A673 (cell line): ENCODE data around the gene DVL3. TPM values are rescaled to one million over a fixed set of nuclear protein-coding genes. Genes with fewer than 3 reads are reported as not detected.

Experiments used
- BruUV-seq: library from RNA; stranded (reverse); fragments of 400-500 nt; replicated peaks from 2 replicates; lab custom pipeline; 2021; lab: Mats Ljungman, UMichigan
- CTCF ChIA-PET: fragments of 300-600 bp; sonication (Branson Sonifier 250); formaldehyde crosslinking; loops from one replicate; lab custom pipeline; 2022; ENCODE audit warnings: antibody characterized with exemption; lab: Charles Lee
- POLR2A ChIA-PET: fragments of 300-600 bp; sonication (Branson Sonifier 250); formaldehyde crosslinking; loops from one replicate; lab custom pipeline; 2022; ENCODE audit warnings: antibody characterized with exemption; ENCODE audit not compliant: low non-redundant PET; lab: Charles Lee
- DNase-seq: peaks from one replicate; pipeline ENCODE4 v3.0.0-alpha.2; 2015; ENCODE audit warnings: low spot score
- H3K27ac ChIP-seq: fragments of 200-600 bp; sonication (generic); 2 replicates; pipeline ENCODE4 v1.5.1; 2016; ENCODE audit warnings: mixed run types, low read depth, mild to moderate bottlenecking, mixed read lengths, antibody characterized with exemption, low read length; ENCODE audit not compliant: poor library complexity, severe bottlenecking
- H3K27me3 ChIP-seq: fragments of 200-600 bp; sonication (generic); replicated peaks from 2 replicates; pipeline ENCODE4 v1.6.1; 2017; ENCODE audit warnings: mixed run types, low read depth, mild to moderate bottlenecking, mixed read lengths, antibody characterized with exemption, low read length; ENCODE audit not compliant: insufficient read depth, poor library complexity
- H3K36me3 ChIP-seq: fragments of 200-600 bp; sonication (generic); 2 replicates; pipeline ENCODE4 v1.6.1; 2016; ENCODE audit warnings: mixed run types, mild to moderate bottlenecking, mixed read lengths, antibody characterized with exemption, low read length; ENCODE audit not compliant: insufficient read depth, poor library complexity, severe bottlenecking
- H3K4me1 ChIP-seq: fragments of 200-600 bp; sonication (generic); 2 replicates; pipeline ENCODE4 v1.6.1; 2017; ENCODE audit warnings: mixed run types, mild to moderate bottlenecking, mixed read lengths, antibody characterized with exemption, low read length; ENCODE audit not compliant: insufficient read depth, poor library complexity, severe bottlenecking
- H3K4me3 ChIP-seq: fragments of 200-600 bp; sonication (generic); 2 replicates; pipeline ENCODE4 v1.5.1; 2016; ENCODE audit warnings: low read depth, mixed run types, mild to moderate bottlenecking, mixed read lengths, low read length; ENCODE audit not compliant: poor library complexity, severe bottlenecking
- H3K9me3 ChIP-seq: fragments of 200-600 bp; sonication (generic); 2 replicates; pipeline ENCODE4 v1.6.1; 2016; ENCODE audit warnings: mixed run types, low read depth, mild to moderate bottlenecking, mixed read lengths, antibody characterized with exemption, low read length; ENCODE audit not compliant: poor library complexity, severe bottlenecking
- EZH2 ChIP-seq: fragments of 200-600 bp; sonication (generic); IDR thresholded peaks from 2 replicates; pipeline ENCODE4 v1.6.1; 2017; ENCODE audit warnings: borderline replicate concordance, low read depth, mild to moderate bottlenecking, mixed read lengths, antibody characterized with exemption, low read length; ENCODE audit not compliant: poor library complexity, severe bottlenecking
- intact Hi-C: fragments of 100-400 bp; cut with micrococcal nuclease; formaldehyde crosslinking; loops from one replicate; pipeline ENCODE4 v1.10.0; 2022; ENCODE audit not compliant: unreplicated experiment
- total RNA-seq: library from RNA; stranded (reverse); gene quantifications from 2 replicates; pipeline ENCODE4 v1.2.3, GENCODE V29; 2021
- TF ChIP-seq, protein P1 (sequence below): fragments of 300-800, 200-600 bp; sonication (generic); conservative IDR thresholded peaks from 2 replicates; pipeline ENCODE4 v1.5.1; 2017; ENCODE audit warnings: low read depth, mild to moderate bottlenecking, antibody characterized with exemption, low read length, moderate library complexity, mixed read lengths

Gene DVL3
- total RNA-seq, 1 experiment from 2014 or later, result 82.6 TPM

DNA sequence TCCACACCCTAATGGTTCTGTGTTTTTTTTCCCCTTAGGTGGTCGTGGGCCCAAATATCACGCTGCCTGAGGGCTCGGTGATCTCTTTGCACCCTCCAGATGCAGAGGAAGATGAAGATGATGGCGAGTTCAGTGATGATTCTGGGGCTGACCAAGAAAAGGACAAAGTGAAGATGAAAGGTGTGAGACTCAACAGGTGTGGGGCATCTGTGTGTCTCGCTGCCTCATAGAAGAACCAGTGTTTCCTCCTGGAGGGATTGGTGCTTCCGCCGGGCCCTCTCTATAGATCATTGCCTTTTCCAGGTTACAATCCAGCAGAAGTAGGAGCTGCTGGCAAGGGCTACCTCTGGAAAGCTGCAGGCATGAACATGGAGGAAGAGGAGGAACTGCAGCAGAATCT is 13.0 kb upstream of the DVL3 start:
- intact Hi-C loops, result no loop called here
- no peaks in the 10 kb centered on the region for H3K27me3 ChIP-seq
- POLR2A ChIA-PET, result no interaction called here
- no peaks in the 10 kb centered on the region for H3K9me3 ChIP-seq
- H3K4me1 ChIP-seq, result no peaks in the 10 kb centered on the region
- DNase-seq, result no peak
- no TSS peak for BruUV-seq
- TF ChIP-seq, protein P1, sequence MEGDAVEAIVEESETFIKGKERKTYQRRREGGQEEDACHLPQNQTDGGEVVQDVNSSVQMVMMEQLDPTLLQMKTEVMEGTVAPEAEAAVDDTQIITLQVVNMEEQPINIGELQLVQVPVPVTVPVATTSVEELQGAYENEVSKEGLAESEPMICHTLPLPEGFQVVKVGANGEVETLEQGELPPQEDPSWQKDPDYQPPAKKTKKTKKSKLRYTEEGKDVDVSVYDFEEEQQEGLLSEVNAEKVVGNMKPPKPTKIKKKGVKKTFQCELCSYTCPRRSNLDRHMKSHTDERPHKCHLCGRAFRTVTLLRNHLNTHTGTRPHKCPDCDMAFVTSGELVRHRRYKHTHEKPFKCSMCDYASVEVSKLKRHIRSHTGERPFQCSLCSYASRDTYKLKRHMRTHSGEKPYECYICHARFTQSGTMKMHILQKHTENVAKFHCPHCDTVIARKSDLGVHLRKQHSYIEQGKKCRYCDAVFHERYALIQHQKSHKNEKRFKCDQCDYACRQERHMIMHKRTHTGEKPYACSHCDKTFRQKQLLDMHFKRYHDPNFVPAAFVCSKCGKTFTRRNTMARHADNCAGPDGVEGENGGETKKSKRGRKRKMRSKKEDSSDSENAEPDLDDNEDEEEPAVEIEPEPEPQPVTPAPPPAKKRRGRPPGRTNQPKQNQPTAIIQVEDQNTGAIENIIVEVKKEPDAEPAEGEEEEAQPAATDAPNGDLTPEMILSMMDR, result no peak
- no peak for TF ChIP-seq EZH2
- H3K27ac ChIP-seq, result no peak overlapping the region
- CTCF ChIA-PET, result no interaction called here
- peaks cover 62% of the 10 kb centered on the region for H3K36me3 ChIP-seq
- no peak overlapping the region for H3K4me3 ChIP-seq

DNA sequence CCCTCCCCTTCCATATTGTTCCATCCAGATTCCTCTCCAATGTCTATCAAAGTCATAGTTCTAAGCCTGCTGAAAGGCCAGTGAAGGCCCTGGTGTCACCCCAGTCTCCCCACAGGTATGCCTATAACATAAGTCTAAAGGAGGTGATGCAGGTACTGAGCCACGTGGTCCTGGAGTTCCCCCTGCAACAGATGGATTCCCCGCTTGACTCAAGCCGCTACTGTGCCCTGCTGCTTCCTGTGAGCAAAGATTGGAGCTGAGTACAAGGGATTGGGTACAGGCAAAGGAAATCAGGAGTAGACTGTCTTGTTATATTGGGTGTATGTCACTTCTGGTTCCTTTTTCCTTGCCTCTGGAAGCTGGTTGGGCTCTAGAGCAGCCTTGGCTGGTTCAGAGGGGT is 11.8 kb upstream of the DVL3 start:
- H3K9me3 ChIP-seq, result no peaks in the 10 kb centered on the region
- TF ChIP-seq, protein P1, result no peak
- no peak for TF ChIP-seq EZH2
- ChIA-PET CTCF (no interaction called here), POLR2A (no interaction called here)
- H3K4me1 ChIP-seq, result no peaks in the 10 kb centered on the region
- intact Hi-C loops, result no loop called here
- H3K36me3 ChIP-seq, result peaks cover 62% of the 10 kb centered on the region
- H3K4me3 ChIP-seq, result no peak overlapping the region
- DNase-seq, result no peak
- H3K27ac ChIP-seq, result no peak overlapping the region
- BruUV-seq, result no TSS peak
- no peaks in the 10 kb centered on the region for H3K27me3 ChIP-seq

DNA sequence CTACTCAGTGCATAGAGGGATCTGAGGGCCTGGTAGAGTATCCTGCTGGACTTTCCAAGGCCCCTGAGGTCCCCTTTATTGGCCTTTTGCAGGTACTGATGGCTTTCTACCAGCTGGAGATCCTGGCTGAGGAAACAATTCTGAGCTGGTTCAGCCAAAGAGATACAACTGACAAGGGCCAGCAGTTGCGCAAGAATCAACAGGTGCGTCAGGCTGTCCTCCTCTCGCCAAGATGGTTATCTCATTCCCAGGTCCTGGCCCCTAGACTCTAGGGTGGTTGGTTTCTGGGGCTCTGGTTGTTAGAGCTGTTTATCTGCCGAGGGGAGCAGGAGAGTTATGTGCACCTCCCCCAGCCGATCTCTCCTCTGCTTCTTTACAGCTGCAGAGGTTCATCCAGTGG is 10.7 kb upstream of the DVL3 start:
- ChIA-PET CTCF (no interaction called here), POLR2A (no interaction called here)
- no peaks in the 10 kb centered on the region for H3K9me3 ChIP-seq
- intact Hi-C loops, result no loop called here
- H3K27ac ChIP-seq, result no peak overlapping the region
- no peak for DNase-seq
- no peaks in the 10 kb centered on the region for H3K27me3 ChIP-seq
- H3K4me3 ChIP-seq, result no peak overlapping the region
- TF ChIP-seq, protein P1, result no peak
- no peak for TF ChIP-seq EZH2
- H3K36me3 ChIP-seq, result peaks cover 62% of the 10 kb centered on the region
- BruUV-seq, result no TSS peak
- no peaks in the 10 kb centered on the region for H3K4me1 ChIP-seq
